Measurements from ENCODE around the gene TRIM68. TPM values are rescaled to one million over a fixed set of nuclear protein-coding genes. Genes with fewer than 3 reads are reported as not detected.

TRIM68 gene
- total RNA-seq, 2 donors from 2014 or later, result 11.3 to 13.8 TPM

- H3K27me3 Mint-ChIP-seq (ENCODE audit: insufficient read depth), result peaks cover 7% of the 10 kb centered on the region
- H3K4me1 ChIP-seq (ENCODE audit: control insufficient read depth, insufficient read depth, low read length), result no peaks in the 10 kb centered on the region
- no peak within 1 kb of the TSS for H3K4me3 Mint-ChIP-seq
- no peaks in the 10 kb centered on the region for H3K9me3 ChIP-seq (ENCODE audit: control insufficient read depth, low read length)
- no peaks in the 10 kb centered on the region for H3K9me3 Mint-ChIP-seq
- H3K27ac ChIP-seq (ENCODE audit: low read depth, low read length), result no peak within 1 kb of the TSS
- no peak within 1 kb of the TSS for H3K9ac ChIP-seq (ENCODE audit: extremely low read depth, low read length, poor library complexity, severe bottlenecking)
- H3K27me3 ChIP-seq (ENCODE audit: control insufficient read depth, insufficient read depth, low read length, poor library complexity, severe bottlenecking), result peaks cover 17% of the 10 kb centered on the region
- no peaks in the 10 kb centered on the region for H3K36me3 ChIP-seq (ENCODE audit: control insufficient read depth, insufficient read depth, low read length)
- no peak within 1 kb of the TSS for H3K4me3 ChIP-seq (ENCODE audit: low read length)
- no peak within 1 kb of the TSS for H3K27ac Mint-ChIP-seq
- H3K4me1 Mint-ChIP-seq, result peaks cover 11% of the 10 kb centered on the region
- H3K36me3 Mint-ChIP-seq (ENCODE audit: low read depth), result no peaks in the 10 kb centered on the region
- TF ChIP-seq, protein P1, sequence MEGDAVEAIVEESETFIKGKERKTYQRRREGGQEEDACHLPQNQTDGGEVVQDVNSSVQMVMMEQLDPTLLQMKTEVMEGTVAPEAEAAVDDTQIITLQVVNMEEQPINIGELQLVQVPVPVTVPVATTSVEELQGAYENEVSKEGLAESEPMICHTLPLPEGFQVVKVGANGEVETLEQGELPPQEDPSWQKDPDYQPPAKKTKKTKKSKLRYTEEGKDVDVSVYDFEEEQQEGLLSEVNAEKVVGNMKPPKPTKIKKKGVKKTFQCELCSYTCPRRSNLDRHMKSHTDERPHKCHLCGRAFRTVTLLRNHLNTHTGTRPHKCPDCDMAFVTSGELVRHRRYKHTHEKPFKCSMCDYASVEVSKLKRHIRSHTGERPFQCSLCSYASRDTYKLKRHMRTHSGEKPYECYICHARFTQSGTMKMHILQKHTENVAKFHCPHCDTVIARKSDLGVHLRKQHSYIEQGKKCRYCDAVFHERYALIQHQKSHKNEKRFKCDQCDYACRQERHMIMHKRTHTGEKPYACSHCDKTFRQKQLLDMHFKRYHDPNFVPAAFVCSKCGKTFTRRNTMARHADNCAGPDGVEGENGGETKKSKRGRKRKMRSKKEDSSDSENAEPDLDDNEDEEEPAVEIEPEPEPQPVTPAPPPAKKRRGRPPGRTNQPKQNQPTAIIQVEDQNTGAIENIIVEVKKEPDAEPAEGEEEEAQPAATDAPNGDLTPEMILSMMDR (conservative IDR thresholded peaks at IDR 0.05), result no peak
- DNase-seq, result no peak
Measured at GRCh38 chr11:4581443-4581842, 26.6 kb downstream of the TRIM68 start, which contains the start of gene OR52I2. Gene OR52I2 (plus strand): TSS chr11:4581743.

- Mint-ChIP-seq H3K4me3 (no peak overlapping the region), H3K9me3 (no peaks in the 10 kb centered on the region), H3K36me3 (ENCODE audit: low read depth) (no peaks in the 10 kb centered on the region), H3K4me1 (peaks cover 15% of the 10 kb centered on the region), H3K27me3 (ENCODE audit: insufficient read depth) (peaks cover 2% of the 10 kb centered on the region), H3K27ac (no peak overlapping the region)
- H3K27ac ChIP-seq (ENCODE audit: low read depth, low read length), result no peak overlapping the region
- H3K36me3 ChIP-seq (ENCODE audit: control insufficient read depth, insufficient read depth, low read length), result no peaks in the 10 kb centered on the region
- no peaks in the 10 kb centered on the region for H3K9me3 ChIP-seq (ENCODE audit: control insufficient read depth, low read length)
- no peak overlapping the region for H3K9ac ChIP-seq (ENCODE audit: extremely low read depth, low read length, poor library complexity, severe bottlenecking)
- H3K4me3 ChIP-seq (ENCODE audit: low read length), result no peak overlapping the region
- 92% methylated on average over 1 of the region's 1 CpG; no CpG with 5 or more reads in 1 of the 2 experiments for WGBS, 2 experiments (ENCODE audit: insufficient coverage in 1 of 2, insufficient read length in 1 of 2)
- TF ChIP-seq, protein P1 (conservative IDR thresholded peaks at IDR 0.05), result no peak
- peaks cover 10% of the 10 kb centered on the region for H3K27me3 ChIP-seq (ENCODE audit: control insufficient read depth, insufficient read depth, low read length, poor library complexity, severe bottlenecking)
- no peaks in the 10 kb centered on the region for H3K4me1 ChIP-seq (ENCODE audit: control insufficient read depth, insufficient read depth, low read length)
- no peak for DNase-seq
Measured at GRCh38 chr11:4580124-4580523, 27.9 kb downstream of the TRIM68 start.

GRCh38 chr11:4578624-4579023 is 29.4 kb downstream of the TRIM68 start:
- Histone ChIP-seq H3K9ac (ENCODE audit: extremely low read depth, low read length, poor library complexity, severe bottlenecking) (no peak overlapping the region), H3K4me1 (ENCODE audit: control insufficient read depth, insufficient read depth, low read length) (no peaks in the 10 kb centered on the region), H3K4me3 (ENCODE audit: low read length) (no peak overlapping the region), H3K27me3 (ENCODE audit: control insufficient read depth, insufficient read depth, low read length, poor library complexity, severe bottlenecking) (no peaks in the 10 kb centered on the region), H3K9me3 (ENCODE audit: control insufficient read depth, low read length) (no peaks in the 10 kb centered on the region), H3K27ac (ENCODE audit: low read depth, low read length) (no peak overlapping the region), H3K36me3 (ENCODE audit: control insufficient read depth, insufficient read depth, low read length) (no peaks in the 10 kb centered on the region)
- H3K27ac Mint-ChIP-seq, result no peak overlapping the region
- 88 to 91% methylated on average over 4 to 6 of the region's 6 CpGs for WGBS, 2 experiments (ENCODE audit: insufficient coverage in 1 of 2, insufficient read length in 1 of 2)
- no peak overlapping the region for H3K4me3 Mint-ChIP-seq
- DNase-seq, result no peak
- TF ChIP-seq, protein P1 (conservative IDR thresholded peaks at IDR 0.05), result no peak
- no peaks in the 10 kb centered on the region for H3K9me3 Mint-ChIP-seq
- peaks cover 15% of the 10 kb centered on the region for H3K4me1 Mint-ChIP-seq
- no peaks in the 10 kb centered on the region for H3K27me3 Mint-ChIP-seq (ENCODE audit: insufficient read depth)
- no peaks in the 10 kb centered on the region for H3K36me3 Mint-ChIP-seq (ENCODE audit: low read depth)
